HG02970 (cell line): Measurements from ENCODE around the gene TPRKB.
"Not testable (repeated sequence)": the region's sequence is repeated elsewhere in the genome, so short reads cannot be mapped to it uniquely, and the experiment has no call there.

Experiments
- ATAC-seq: cut with Tn5 transposase; IDR thresholded peaks from one replicate; pipeline ENCODE4 v1.9.1; 2021; ENCODE audit warnings: mild to moderate bottlenecking, moderate library complexity, moderate number of reproducible peaks; ENCODE audit not compliant: unreplicated experiment, low FRiP score

Gene TPRKB

GRCh38 chr2:73701968-73702665, 35.0 kb downstream of the TPRKB start:
- ATAC-seq, result no peak

GRCh38 chr2:73701448-73701765, 35.7 kb downstream of the TPRKB start:
- ATAC-seq, result not testable (repeated sequence)

- no peak for ATAC-seq
Measured at GRCh38 chr2:73700661-73701447, 36.3 kb downstream of the TPRKB start.

DNA sequence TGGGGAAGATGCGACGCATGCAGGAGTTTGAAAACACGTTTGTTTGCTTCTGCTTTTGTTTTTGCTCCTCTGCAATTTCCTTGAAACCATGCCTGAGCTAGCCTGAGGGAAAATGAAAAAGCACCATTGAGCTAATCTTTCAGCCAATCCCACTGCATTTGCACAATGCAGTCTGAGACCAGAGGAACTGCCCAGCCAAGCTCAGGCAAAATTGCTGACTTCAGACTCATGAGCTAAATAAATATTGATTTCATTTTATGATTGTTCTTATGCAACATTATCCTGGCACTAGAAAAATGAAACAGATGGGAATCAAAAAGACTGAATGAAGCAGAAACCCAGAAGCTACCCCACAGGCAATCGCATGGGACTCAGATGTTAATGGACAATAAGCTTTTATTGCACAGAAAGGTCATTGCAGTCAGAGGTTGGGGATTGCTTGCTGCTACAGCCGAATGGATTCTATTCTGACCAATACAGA, 37.0 kb downstream of the TPRKB start:
- no peak for ATAC-seq

- no peak for ATAC-seq
Measured at GRCh38 chr2:73699437-73699836, 37.7 kb downstream of the TPRKB start.

- no peak for ATAC-seq
Measured at GRCh38 chr2:73698101-73698500, 39.0 kb downstream of the TPRKB start.

DNA sequence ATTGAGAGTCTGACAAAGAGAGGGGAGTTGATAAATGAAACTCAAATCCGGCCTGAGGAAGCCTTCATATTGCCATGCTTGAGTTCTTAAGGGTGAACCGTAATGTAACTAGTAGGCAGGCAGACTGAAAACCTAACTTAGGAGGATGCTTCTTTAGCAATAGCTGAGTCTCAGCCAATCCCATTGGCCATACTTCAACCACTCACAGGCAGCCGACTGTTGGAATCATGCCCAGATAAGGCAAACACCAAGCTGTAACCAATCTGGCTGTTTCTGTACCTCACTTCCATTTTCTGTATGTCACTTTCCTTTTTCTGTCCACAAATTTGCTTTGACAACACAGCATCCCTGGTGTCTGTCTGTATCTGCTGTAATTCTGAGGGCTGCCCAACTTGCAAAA, 39.5 kb downstream of the TPRKB start:
- no peak for ATAC-seq

DNA sequence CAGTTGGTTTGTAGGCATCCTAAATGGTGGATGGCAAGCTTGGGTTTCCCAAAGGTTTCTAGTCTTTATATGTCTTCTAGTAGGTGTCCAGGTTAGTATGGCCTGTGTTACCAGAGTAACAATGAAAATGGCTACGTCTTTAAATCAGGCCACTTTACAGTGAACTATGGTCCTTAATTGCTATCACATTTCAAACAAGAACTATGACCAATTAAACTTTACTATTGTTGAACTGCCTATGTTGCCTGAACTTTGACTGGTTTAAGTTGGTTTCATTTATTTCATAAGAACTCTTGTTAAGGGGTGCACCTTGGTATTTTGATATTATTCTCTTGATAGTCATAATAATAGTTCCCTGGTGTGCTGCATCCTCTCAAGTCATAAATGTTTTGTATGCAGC, 40.2 kb downstream of the TPRKB start:
- ATAC-seq, result not testable (repeated sequence)

- ATAC-seq, result not testable (repeated sequence)
Measured at GRCh38 chr2:73696521-73696920, 40.6 kb downstream of the TPRKB start.

- ATAC-seq, result not testable (repeated sequence)
Measured at GRCh38 chr2:73690372-73691088, 46.6 kb downstream of the TPRKB start.

- ATAC-seq, result not testable (repeated sequence)
Measured at GRCh38 chr2:73688494-73688893, 48.7 kb downstream of the TPRKB start.

DNA sequence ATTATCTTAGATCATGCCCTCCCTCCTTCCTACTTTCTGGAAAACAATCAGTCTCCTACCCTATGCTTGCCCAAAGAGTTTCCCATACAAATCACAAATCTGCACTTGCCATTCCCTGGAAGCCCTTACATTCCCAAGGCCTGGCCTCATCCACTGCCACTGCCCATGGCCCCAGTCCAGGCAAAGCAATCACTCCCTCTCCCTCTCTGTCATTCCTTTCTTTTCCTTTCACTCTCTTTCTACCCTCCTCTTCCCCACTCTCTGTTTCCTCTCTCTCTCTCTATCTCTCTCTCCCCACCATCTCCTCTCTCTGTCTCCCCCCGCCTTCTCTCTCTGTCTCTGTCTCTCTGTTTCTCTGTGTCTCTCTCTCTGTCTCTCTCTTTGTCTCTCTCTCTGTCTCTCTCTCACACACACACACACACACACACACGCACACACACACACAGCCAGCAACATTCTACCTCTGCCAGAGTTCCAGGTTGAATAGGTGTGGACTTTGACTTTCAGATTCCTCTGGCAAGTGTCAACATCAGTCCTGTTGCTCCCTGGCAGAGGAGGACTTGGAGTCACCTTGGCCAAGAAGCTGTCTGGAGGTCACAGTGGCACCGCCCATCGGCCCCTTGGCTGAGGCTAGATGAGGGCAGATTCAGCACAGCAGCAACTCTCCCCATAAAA, 51.2 kb downstream of the TPRKB start:
- no peak for ATAC-seq

DNA sequence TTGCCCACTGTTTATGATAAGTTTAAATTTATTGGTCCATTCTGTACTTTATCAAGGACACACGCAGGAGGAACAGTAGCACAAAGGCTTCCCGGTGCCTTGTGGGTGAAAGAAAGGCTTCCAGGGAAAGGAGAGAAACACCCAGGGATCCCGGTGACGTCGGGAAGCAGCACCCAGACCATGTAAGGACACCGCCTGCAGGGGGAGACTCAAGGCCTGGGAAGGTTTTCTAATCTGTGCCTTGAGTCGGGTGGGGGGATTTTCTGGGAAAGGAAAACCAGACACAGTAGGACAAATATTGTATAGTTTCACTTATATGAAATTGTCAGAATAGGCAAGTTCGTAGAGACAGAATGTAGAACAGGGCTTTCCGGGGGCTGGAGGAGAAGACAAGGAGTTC, 52.2 kb downstream of the TPRKB start:
- ATAC-seq, result not testable (repeated sequence)

DNA sequence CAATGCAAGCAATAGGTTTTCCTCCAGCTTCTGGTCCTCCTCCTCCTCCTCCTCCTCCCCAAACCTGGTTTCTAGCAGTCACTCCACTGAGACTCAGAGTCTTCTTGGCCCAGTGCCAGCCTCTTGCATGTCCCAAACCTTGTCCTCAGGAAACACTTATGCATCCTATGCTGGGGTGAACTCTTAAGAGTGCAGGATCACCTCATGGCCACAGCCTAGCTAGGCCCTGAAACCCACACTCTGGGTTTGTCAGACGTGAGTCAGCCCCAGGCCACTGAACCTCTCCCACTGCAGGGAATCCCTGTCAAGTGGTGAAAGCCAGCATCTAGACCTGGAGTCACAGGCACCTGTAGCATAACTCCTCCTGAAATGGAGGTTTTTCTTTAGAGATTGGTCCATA, 52.8 kb downstream of the TPRKB start:
- not testable (repeated sequence) for ATAC-seq

DNA sequence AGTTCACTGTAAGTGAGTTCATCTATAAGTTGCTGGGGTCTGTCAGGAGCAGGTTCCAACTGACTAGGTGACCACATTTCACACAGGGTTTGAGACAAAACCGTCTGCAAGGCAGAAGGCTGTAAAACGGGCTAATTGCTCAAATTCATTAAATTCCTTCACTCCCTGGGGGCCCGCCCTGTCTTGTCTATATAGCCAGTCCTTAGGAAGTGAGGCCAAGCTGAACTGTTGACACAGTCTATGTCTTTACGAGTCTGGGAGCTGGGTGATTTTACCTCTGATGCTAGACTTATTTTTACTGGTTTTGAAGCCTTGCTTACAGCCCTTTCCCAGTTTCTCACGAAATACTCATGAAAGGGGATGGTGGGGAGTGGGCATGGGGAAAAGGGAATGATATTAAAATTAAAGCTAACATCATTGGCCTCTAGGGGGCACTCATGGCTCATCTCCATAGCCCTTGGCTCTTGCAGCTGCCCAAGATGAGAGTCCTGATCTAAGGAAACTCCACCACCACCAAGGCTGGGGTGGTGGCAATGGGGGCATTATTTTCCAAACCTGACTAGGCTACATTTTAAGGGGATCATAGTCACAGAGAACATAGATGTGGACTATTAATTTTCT, 57.1 kb downstream of the TPRKB start:
- not testable (repeated sequence) for ATAC-seq
